NCI-H128 (cell line): ENCODE data around the gene STRN3.
"Not testable (repeated sequence)": the region's sequence is repeated elsewhere in the genome, so short reads cannot be mapped to it uniquely, and the experiment has no call there.

Experiments used
- DNase-seq: peaks from one replicate; lab custom pipeline; 2025; ENCODE audit not compliant: unreplicated experiment; lab: John Stamatoyannopoulos, UW

The STRN3 gene

GRCh38 chr14:31004007-31004406 lies 22.2 kb downstream of the STRN3 start:
- DNase-seq: not testable (repeated sequence)

- DNase-seq: no peak
These were observed 22.9 kb downstream of the STRN3 start for GRCh38 chr14:31003284-31003683.

GRCh38 chr14:31001339-31001658 lies 24.9 kb downstream of the STRN3 start:
- no peak for DNase-seq

GRCh38 chr14:31000629-31001338 lies 25.4 kb downstream of the STRN3 start:
- no peak for DNase-seq

GRCh38 chr14:30999038-30999773 lies 27.0 kb downstream of the STRN3 start:
- DNase-seq: no peak

GRCh38 chr14:30998100-30998706 lies 28.0 kb downstream of the STRN3 start:
- no peak for DNase-seq

- no peak for DNase-seq
These were observed 29.1 kb downstream of the STRN3 start for GRCh38 chr14:30996892-30997659.

- DNase-seq: no peak
These were observed 30.5 kb downstream of the STRN3 start for GRCh38 chr14:30995689-30996088.

- no peak for DNase-seq
These were observed 31.2 kb downstream of the STRN3 start for GRCh38 chr14:30994681-30995620.

- no peak for DNase-seq
These were observed 33.1 kb downstream of the STRN3 start for GRCh38 chr14:30993071-30993470.

- DNase-seq: no peak
These were observed 34.8 kb downstream of the STRN3 start for GRCh38 chr14:30991408-30991807.

- DNase-seq: no peak
These were observed 35.4 kb downstream of the STRN3 start for GRCh38 chr14:30990770-30991169.

GRCh38 chr14:30988509-30988908 lies 37.7 kb downstream of the STRN3 start:
- DNase-seq: no peak

GRCh38 chr14:30985796-30986195 lies 40.4 kb downstream of the STRN3 start:
- DNase-seq: no peak

GRCh38 chr14:30983858-30984257 lies 42.3 kb downstream of the STRN3 start:
- DNase-seq: no peak

- no peak for DNase-seq
These were observed 43.6 kb downstream of the STRN3 start for GRCh38 chr14:30982533-30982932.

- DNase-seq: no peak
These were observed 45.2 kb downstream of the STRN3 start for GRCh38 chr14:30980980-30981379.

- peak; percentile 2 for DNase-seq
These were observed 46.0 kb downstream of the STRN3 start for GRCh38 chr14:30980106-30980704.

GRCh38 chr14:30977752-30978151 lies 48.4 kb downstream of the STRN3 start:
- DNase-seq: no peak

- no peak for DNase-seq
These were observed 51.6 kb downstream of the STRN3 start for GRCh38 chr14:30974628-30975027.
